ENCODE measurements around the gene SPATS2. TPM values are rescaled to one million over a fixed set of nuclear protein-coding genes. Genes with fewer than 3 reads are reported as not detected.

SPATS2 gene
- total and polyA plus RNA-seq, 11 donors = 3.0 to 9.1 (median 5.7) TPM

DNA sequence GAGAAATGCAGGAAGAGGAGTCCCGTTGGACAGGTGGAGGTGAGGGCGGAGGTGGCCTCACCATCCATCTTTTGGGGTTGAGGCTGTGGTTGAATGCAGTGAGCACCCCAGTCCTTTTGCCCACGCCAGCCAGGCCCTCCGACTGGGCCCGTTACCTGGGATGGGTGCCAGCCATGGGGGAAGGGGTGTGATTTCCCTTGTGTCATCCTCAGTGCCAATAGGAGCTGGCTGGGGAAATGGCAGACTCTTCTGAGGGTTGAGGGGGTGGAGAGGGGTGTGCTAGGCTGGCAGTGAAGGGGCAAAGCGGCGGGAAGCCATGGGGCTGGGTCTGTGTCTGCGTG, 181.2 kb downstream of the SPATS2 start:
- Histone ChIP-seq H3K36me3 (no peaks in the 10 kb centered on the region), H3K9me3 (no peaks in the 10 kb centered on the region), H3K27ac (no peak overlapping the region), H3K27me3 (peaks cover 0 to 32% (median 7%) of the 10 kb centered on the region in 9 donors), H3K4me1 (peaks cover 0 to 26% (median 17%) of the 10 kb centered on the region in 12 donors), H3K4me3 (peak overlapping the region in 10 of 12 donors; percentile 23 to 59 (median 51))
- TF ChIP-seq, protein P1, sequence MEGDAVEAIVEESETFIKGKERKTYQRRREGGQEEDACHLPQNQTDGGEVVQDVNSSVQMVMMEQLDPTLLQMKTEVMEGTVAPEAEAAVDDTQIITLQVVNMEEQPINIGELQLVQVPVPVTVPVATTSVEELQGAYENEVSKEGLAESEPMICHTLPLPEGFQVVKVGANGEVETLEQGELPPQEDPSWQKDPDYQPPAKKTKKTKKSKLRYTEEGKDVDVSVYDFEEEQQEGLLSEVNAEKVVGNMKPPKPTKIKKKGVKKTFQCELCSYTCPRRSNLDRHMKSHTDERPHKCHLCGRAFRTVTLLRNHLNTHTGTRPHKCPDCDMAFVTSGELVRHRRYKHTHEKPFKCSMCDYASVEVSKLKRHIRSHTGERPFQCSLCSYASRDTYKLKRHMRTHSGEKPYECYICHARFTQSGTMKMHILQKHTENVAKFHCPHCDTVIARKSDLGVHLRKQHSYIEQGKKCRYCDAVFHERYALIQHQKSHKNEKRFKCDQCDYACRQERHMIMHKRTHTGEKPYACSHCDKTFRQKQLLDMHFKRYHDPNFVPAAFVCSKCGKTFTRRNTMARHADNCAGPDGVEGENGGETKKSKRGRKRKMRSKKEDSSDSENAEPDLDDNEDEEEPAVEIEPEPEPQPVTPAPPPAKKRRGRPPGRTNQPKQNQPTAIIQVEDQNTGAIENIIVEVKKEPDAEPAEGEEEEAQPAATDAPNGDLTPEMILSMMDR (IDR thresholded peaks at IDR 0.05) = no peak
- TF ChIP-seq POLR2A (IDR thresholded peaks at IDR 0.05) = no peak
- no peak for ATAC-seq
- intact Hi-C loops (cut with DNase I) = loop anchor here in 1 of 10 donors (5.0 kb wide), 1 partner anchor 34 kb away; no protein-coding TSS in a partner anchor
- peak in 1 of 5 donors; percentile 25 for DNase-seq
- WGBS, 4 donors = 43 to 64% (median 49%) methylated on average over 7 to 8 of the region's 8 CpGs

DNA sequence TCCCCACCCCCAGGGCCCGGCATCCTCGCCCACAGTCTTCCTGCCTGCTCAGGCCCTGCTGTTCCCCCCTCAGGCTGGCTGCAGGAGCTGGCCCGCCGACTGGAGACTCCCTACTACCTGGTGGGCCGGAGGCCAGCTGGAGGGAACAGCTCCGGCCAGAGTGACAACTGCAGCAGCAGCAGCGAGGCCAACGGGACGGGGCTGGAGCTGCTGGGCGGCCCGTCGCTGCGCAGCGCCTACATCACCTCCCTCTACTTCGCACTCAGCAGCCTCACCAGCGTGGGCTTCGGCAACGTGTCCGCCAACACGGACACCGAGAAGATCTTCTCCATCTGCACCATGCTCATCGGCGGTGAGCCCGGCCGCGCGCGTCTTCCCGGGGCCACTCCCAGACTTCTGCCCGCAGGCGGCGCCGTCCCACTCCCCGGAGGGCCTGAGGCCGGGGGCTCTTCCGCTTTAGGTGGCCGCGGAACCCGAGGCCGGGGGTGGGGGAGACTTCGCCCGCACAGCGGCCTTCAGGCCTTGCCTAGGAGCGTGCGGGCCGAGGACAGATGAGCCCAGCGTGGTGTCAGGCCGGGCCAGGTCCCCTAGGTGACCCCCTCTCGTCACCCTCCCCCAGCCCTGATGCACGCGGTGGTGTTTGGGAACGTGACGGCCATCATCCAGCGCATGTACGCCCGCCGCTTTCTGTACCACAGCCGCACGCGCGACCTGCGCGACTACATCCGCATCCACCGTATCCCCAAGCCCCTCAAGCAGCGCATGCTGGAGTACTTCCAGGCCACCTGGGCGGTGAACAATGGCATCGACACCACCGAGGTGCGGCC, 181.8 kb downstream of the SPATS2 start:
- no peaks in the 10 kb centered on the region for H3K9me3 ChIP-seq
- TF ChIP-seq, protein P1 (IDR thresholded peaks at IDR 0.05) = peak in 11 of 12 donors; percentile 6 to 68 (median 46)
- no peak for TF ChIP-seq POLR2A (IDR thresholded peaks at IDR 0.05)
- WGBS, 4 donors = 5 to 10% (median 8%) methylated on average over 31 to 70 of the region's 70 CpGs
- H3K36me3 ChIP-seq = no peaks in the 10 kb centered on the region
- no peak overlapping the region for H3K27ac ChIP-seq
- intact Hi-C loops (cut with DNase I) = loop anchor here in 1 of 10 donors (5.0 kb wide), 1 partner anchor 33 kb away; no protein-coding TSS in a partner anchor
- DNase-seq = peak in 2 of 5 donors; percentile 51 to 54
- peaks cover 0 to 26% (median 17%) of the 10 kb centered on the region in 12 donors for H3K4me1 ChIP-seq
- peaks cover 0 to 32% (median 7%) of the 10 kb centered on the region in 9 donors for H3K27me3 ChIP-seq
- peak in 3 of 4 donors; percentile 9 to 42 (median 31) for ATAC-seq
- H3K4me3 ChIP-seq = peak overlapping the region; percentile 11 to 59 (median 48)

DNA sequence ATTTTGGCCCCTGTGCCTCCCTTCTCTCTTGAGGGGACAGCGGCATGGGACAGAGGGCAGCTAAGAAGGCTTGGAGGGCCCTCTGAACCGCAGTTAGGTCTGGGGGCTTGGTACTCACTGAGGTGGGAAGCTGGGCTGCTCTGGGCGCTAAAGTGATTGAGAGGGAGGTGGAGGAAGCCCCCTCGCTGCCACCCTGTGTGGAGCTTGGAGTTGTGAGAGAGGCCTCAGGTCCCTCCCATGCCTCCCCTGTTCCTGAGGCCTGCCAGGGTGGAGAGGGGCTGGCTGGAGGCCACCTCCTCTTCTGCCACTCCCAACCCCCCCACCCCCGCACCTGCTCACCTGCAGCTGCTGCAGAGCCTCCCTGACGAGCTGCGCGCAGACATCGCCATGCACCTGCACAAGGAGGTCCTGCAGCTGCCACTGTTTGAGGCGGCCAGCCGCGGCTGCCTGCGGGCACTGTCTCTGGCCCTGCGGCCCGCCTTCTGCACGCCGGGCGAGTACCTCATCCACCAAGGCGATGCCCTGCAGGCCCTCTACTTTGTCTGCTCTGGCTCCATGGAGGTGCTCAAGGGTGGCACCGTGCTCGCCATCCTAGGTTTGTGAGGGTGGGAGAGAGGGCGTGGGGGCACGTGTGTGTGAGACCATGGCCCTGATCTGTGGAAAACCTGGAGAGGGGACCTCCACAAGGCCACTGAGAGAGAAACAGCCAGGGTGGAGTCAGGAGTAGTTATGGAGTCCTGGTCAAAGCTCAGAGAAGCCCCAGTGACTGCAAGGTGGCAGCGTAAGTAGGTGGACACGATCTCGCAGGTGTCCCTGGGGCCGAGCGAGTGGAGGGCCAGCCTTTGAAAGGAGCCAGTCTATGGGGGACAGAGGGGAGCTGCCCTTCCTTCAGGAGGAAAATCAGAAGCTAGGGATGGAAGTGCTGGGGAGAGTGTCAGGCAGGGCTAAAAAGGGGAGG, 182.8 kb downstream of the SPATS2 start:
- H3K4me1 ChIP-seq = peaks cover 0 to 26% (median 17%) of the 10 kb centered on the region in 12 donors
- TF ChIP-seq, protein P1 (IDR thresholded peaks at IDR 0.05) = no peak
- WGBS, 4 donors = 94 to 96% (median 96%) methylated on average over 16 to 28 of the region's 28 CpGs
- no peaks in the 10 kb centered on the region for H3K36me3 ChIP-seq
- H3K27me3 ChIP-seq = peaks cover 0 to 29% (median 7%) of the 10 kb centered on the region in 9 donors
- intact Hi-C loops (cut with DNase I) = loop anchor here in 1 of 10 donors (5.0 kb wide), 1 partner anchor 32 kb away; no protein-coding TSS in a partner anchor
- ATAC-seq (no peak), DNase-seq (peak in 1 of 5 donors; percentile 20)
- no peaks in the 10 kb centered on the region for H3K9me3 ChIP-seq
- peak overlapping the region in 6 of 12 donors; percentile 20 to 59 (median 52) for H3K4me3 ChIP-seq
- no peak overlapping the region for H3K27ac ChIP-seq

Data from heart left ventricle (tissue), 16 donors.